Hematopoietic multipotent progenitor cell (in vitro differentiated cells): ENCODE measurements around the gene PRKAR1A. TPM values are rescaled to one million over a fixed set of nuclear protein-coding genes. Genes with fewer than 3 reads are reported as not detected.
"Not testable (repeated sequence)": the region's sequence is repeated elsewhere in the genome, so short reads cannot be mapped to it uniquely, and the experiment has no call there.

Experiments
- DNase-seq, 3 donors: peaks; one replicate each; pipeline ENCODE4 v3.0.0-alpha.2; 2011 to 2015; ENCODE audit warnings: low read depth in 2 of 3, low spot score in 2 of 3
- total RNA-seq: library from RNA; depleted of rRNA; stranded (reverse); fragments of >200 nt; gene quantifications from one replicate; pipeline ENCODE4 v1.2.3, GENCODE V29; 2012

The PRKAR1A gene
- total RNA-seq = 97.2 TPM

- peak; percentile 91 to 96 (median 95) for DNase-seq
These were observed at the start of gene PRKAR1A for GRCh38 chr17:68512247-68512959. TSS of gene PRKAR1A (plus strand) at chr17:68512430. CDS start at chr17:68515400, 2,970 bp downstream.

DNA sequence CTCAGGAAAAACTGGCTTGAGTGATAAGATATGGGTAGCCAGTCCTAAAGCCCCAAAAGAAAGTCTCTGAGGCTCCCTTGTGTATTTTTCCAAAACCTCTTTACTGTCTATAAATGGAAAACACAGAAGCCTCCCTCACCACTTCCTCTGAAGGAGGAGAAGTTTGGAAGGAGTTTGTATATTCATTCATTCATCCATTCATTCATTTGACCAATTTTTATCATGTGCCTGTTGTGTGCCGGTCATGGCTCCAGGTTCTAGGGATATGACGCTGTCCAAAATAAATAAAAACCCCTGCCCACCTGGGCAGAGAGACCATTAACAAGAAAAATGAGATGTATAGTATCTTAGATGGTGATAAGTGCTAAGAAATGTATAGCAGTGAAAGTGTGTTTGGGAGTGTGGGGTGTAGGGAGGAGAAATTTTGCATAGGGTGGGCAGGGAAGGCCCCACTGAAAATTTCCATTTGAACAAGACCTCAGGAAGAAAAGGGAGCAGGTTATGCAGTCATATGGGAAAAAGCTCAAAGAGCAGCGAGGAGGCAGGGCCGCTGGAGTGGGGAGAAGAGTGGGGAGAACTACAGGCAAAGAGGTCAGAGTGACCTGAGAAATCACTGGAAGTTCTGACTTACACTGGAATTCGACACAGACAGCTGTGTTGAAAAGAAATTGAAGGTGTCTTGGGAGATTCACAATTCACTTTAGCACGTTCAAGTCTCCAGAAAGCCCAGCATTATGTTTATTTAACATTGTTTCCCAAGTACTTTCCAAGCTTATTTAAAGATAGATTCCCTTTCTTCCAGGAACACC is 48.8 kb upstream of the PRKAR1A start:
- no peak for DNase-seq

GRCh38 chr17:68468334-68468733 is 43.9 kb upstream of the PRKAR1A start:
- DNase-seq = no peak

- no peak for DNase-seq
These were observed 43.4 kb upstream of the PRKAR1A start for GRCh38 chr17:68468788-68469187.

- no peak for DNase-seq
These were observed 41.3 kb upstream of the PRKAR1A start for GRCh38 chr17:68470961-68471360.

GRCh38 chr17:68480885-68481284 is 31.3 kb upstream of the PRKAR1A start:
- no peak for DNase-seq

DNA sequence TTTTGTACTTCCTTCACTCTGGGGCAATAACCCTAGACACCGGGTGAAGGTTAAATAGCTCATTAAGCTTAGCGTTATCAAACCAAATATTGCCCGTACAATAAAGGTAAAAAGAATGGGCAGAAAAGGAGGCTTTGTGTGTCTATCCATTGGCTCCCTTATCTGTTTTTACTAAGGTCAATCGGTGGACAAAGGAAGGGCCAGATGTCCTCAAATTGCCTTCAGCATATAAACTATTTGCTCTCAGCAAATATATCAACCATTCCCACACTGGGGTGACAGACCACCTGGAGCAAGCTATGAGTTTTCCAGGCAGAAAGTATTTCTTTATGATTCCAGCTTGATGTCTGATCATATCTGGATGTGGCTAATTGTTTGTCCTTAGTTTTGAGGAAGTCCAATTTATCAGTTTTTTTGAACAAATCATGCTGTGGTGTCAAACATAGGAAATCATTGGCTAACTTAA is 29.6 kb upstream of the PRKAR1A start:
- DNase-seq = peak in 1 of 3 donors; percentile 24

GRCh38 chr17:68484458-68484857 is 27.8 kb upstream of the PRKAR1A start:
- DNase-seq = no peak

DNA sequence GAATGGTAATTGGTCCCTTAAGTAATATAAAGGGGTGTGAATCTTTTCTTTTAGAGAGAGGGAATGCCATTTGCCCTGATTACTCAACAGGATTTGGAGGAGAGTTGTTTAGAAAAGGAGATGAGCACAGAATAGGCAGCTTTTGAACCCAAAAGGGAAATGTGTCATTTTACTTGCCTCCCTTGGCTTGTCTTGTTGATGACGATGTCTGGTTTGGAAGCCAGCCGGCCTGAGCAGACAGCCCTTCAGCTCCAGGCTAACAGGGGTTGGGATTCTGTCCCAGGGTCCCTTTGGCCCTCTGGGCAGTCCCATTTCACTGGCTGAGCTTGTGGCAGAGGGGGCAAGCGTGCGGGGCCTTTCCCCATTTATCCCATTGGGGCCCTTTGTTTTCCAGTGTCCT is 22.3 kb upstream of the PRKAR1A start:
- no peak for DNase-seq

- peak in 1 of 3 donors; percentile 33 for DNase-seq
These were observed 20.6 kb upstream of the PRKAR1A start for GRCh38 chr17:68491381-68492231.

GRCh38 chr17:68492394-68493054 is 19.7 kb upstream of the PRKAR1A start:
- DNase-seq = not testable (repeated sequence)

DNA sequence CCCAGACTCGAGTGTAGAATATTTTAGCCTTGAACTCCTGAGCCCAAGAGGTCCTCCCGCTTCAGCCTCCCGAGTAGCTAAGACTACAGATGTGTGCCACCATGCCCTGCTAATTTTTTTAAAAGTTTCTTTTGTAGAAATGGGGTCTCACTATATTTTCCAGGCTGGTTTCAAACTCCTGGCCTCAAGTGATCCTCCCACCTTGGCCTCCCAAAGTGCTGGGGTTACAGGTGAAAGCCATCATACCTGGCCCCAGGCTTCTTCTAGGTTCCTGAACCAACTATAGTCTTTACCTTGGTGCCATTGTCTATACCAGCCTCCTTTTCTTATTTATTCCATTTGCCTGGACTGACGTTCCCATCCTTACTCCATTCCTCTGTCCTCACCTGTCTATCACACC is 17.1 kb upstream of the PRKAR1A start:
- DNase-seq = no peak

DNA sequence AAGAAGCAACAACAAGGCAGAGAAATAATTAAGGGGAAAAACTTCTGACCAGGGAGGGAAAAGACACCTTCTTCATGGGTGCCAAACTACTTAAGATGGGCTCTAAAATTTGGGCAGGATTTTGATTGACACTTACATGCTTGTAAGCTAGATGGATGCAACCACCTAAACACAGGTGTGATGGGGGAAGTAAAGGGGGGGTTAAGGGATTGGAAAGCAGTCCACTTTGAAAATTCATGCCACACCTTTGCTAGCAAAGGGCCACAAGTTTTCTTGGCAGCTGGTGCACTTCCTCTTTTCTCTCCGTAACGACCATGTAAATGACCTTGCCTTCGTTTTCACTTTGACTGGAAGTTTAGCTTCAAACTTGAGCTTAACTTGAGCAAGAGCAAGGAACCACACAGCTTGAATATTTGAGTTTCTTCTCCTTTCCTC is 14.3 kb upstream of the PRKAR1A start:
- DNase-seq = peak in 2 of 3 donors; percentile 70 to 91

GRCh38 chr17:68498479-68499326 is 13.5 kb upstream of the PRKAR1A start:
- DNase-seq = no peak

- DNase-seq = no peak
These were observed 12.6 kb upstream of the PRKAR1A start for GRCh38 chr17:68499587-68499986.

DNA sequence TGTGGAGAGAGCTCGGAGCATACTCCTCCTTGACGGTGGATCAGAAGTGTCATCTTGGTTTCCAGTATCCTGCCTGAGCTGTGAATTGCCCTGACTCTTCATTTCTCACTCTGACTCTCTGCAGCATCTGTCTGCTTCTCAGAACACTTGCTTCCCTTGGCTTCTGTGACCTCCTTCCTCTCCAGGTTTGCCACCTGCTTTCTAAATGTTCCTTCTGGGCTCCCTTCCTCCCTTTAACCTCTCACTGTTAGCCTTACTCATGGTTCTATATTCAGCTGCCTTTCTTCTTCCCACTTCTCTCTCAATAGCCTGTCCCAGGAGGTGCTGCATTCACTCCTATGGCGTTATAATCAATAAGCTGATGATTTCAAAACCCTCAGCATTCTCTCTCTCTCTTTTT is 11.2 kb upstream of the PRKAR1A start:
- no peak for DNase-seq

GRCh38 chr17:68505951-68506350 is 6.3 kb upstream of the PRKAR1A start:
- DNase-seq = no peak

DNA sequence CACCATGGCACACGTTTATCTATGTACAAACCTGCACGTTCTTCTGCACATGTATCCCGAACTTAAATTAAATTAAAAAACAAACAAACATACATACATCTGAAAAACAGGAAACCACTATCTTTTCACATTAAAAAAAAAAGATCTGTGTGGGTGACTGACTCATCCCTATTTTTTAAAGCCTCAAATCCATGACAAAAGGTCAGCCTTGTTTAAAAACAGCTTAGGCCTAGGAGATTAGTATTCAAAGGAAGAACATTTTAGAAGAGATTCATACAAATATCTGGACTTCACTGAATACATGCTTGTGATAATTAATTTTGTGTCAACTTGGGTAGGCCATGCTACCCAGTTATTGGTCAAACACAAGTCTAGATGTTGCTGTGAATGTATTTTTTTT is 4.7 kb upstream of the PRKAR1A start:
- DNase-seq = no peak
